Vagina (tissue), 2 donors: Measurements from ENCODE around the gene GYG2. TPM values are rescaled to one million over a fixed set of nuclear protein-coding genes. Genes with fewer than 3 reads are reported as not detected.

Experiments
- DNase-seq, 2 donors: peaks; one replicate each; pipeline ENCODE4 v3.0.0-alpha.2; 2017; ENCODE audit errors: extremely low spot score in 2 of 2
- H3K27ac ChIP-seq: fragments of 200-600 bp; sonication (generic); one replicate; pipeline ENCODE4 v1.5.1; 2019
- H3K27me3 ChIP-seq: fragments of 200-600 bp; sonication (generic); one replicate; pipeline ENCODE4 v1.5.1; 2019
- H3K36me3 ChIP-seq, 2 donors: fragments of 200-600 bp; sonication (generic); one replicate each; pipeline ENCODE4 v1.5.1; 2017 to 2019
- H3K4me1 ChIP-seq: fragments of 200-600 bp; sonication (generic); one replicate; pipeline ENCODE4 v1.5.1; 2019
- H3K4me3 ChIP-seq, 2 donors: fragments of 200-600 bp; sonication (generic); 1 replicate in 1 of 2; 2 replicates in 1 of 2; pipeline ENCODE4 v1.5.1; 2016 to 2019
- H3K9me3 ChIP-seq: fragments of 200-600 bp; sonication (generic); one replicate; pipeline ENCODE4 v1.5.1; 2019
- CTCF ChIP-seq, 3 experiments: fragments of 450-650 bp in 2 of 3; fragments of 200-600 bp in 1 of 3; sonication (generic) in 1 of 3; IDR thresholded peaks; one replicate each; pipeline ENCODE4 v1.5.1; 2017 to 2019; ENCODE audit warnings: antibody characterized with exemption in 3 of 3, mild to moderate bottlenecking in 2 of 3, moderate library complexity in 2 of 3
- POLR2A ChIP-seq, 2 donors: fragments of 450-650 bp; IDR thresholded peaks; one replicate each; pipeline ENCODE4 v1.6.1; 2017; ENCODE audit warnings: antibody characterized with exemption in 2 of 2, mild to moderate bottlenecking in 2 of 2, moderate library complexity in 2 of 2
- POLR2AphosphoS5 ChIP-seq, 2 donors: sonication (generic); formaldehyde crosslinking; IDR thresholded peaks; one replicate each; pipeline ENCODE4 v1.9.0; 2017; ENCODE audit warnings: antibody characterized with exemption in 2 of 2, mild to moderate bottlenecking in 2 of 2, low read depth in 1 of 2; ENCODE audit not compliant: insufficient read depth in 1 of 2
- intact Hi-C: fragments of 100-400 bp; cut with DNase I; formaldehyde crosslinking; loops from one replicate; pipeline ENCODE4 v1.15.1; 2023
- total RNA-seq: library from RNA; depleted of rRNA; stranded (reverse); fragments of >200 nt; gene quantifications from one replicate; pipeline ENCODE4 v1.2.3, GENCODE V29; 2016

GYG2 gene
- total RNA-seq, 1 donor from 2014 or later, result 15.7 TPM

- intact Hi-C loops, result no loop called here
Observed at GRCh38 chrX:2903366-2903765, 74.6 kb downstream of the GYG2 start.

GRCh38 chrX:2907295-2907694 is 78.6 kb downstream of the GYG2 start:
- no peak overlapping the region for H3K4me3 ChIP-seq
- no peak overlapping the region for H3K27ac ChIP-seq
- H3K36me3 ChIP-seq, result peaks cover 0 to 8% of the 10 kb centered on the region in 2 donors
- H3K27me3 ChIP-seq, result no peaks in the 10 kb centered on the region
- peaks cover 5% of the 10 kb centered on the region for H3K9me3 ChIP-seq
- intact Hi-C loops, result no loop called here
- TF ChIP-seq POLR2A (IDR thresholded peaks at IDR 0.05), result no peak
- TF ChIP-seq POLR2AphosphoS5 (IDR thresholded peaks at IDR 0.05; ENCODE audit: insufficient read depth in 1 of 2, low read depth in 1 of 2), result no peak
- no peak for TF ChIP-seq CTCF (IDR thresholded peaks at IDR 0.05)
- no peak for DNase-seq
- no peaks in the 10 kb centered on the region for H3K4me1 ChIP-seq

More at GRCh38 chrX:2903366-2903765, 74.6 kb downstream of the GYG2 start:
- Histone ChIP-seq H3K4me1 (peaks cover 3% of the 10 kb centered on the region), H3K9me3 (peaks cover 5% of the 10 kb centered on the region), H3K27ac (no peak overlapping the region), H3K36me3 (peaks cover 0 to 5% of the 10 kb centered on the region in 2 donors), H3K4me3 (no peak overlapping the region), H3K27me3 (no peaks in the 10 kb centered on the region)
- TF ChIP-seq POLR2AphosphoS5 (IDR thresholded peaks at IDR 0.05; ENCODE audit: insufficient read depth in 1 of 2, low read depth in 1 of 2) (no peak), CTCF (IDR thresholded peaks at IDR 0.05) (no peak), POLR2A (IDR thresholded peaks at IDR 0.05) (no peak)
- DNase-seq, result no peak

- no peaks in the 10 kb centered on the region for H3K27me3 ChIP-seq
- H3K9me3 ChIP-seq, result peaks cover 4% of the 10 kb centered on the region
- TF ChIP-seq POLR2A (IDR thresholded peaks at IDR 0.05) (no peak), CTCF (IDR thresholded peaks at IDR 0.05) (no peak), POLR2AphosphoS5 (IDR thresholded peaks at IDR 0.05; ENCODE audit: insufficient read depth in 1 of 2, low read depth in 1 of 2) (no peak)
- H3K36me3 ChIP-seq, result peaks cover 0 to 8% of the 10 kb centered on the region in 2 donors
- intact Hi-C loops, result no loop called here
- no peak overlapping the region for H3K4me3 ChIP-seq
- H3K27ac ChIP-seq, result no peak overlapping the region
- no peaks in the 10 kb centered on the region for H3K4me1 ChIP-seq
- no peak for DNase-seq
Observed at GRCh38 chrX:2908125-2908685, 79.5 kb downstream of the GYG2 start.

- no peak for DNase-seq
Observed at GRCh38 chrX:2910109-2910508, 81.4 kb downstream of the GYG2 start.

More at GRCh38 chrX:2910109-2910508, 81.4 kb downstream of the GYG2 start:
- Histone ChIP-seq H3K4me1 (no peaks in the 10 kb centered on the region), H3K36me3 (peaks cover 0 to 8% of the 10 kb centered on the region in 2 donors), H3K4me3 (no peak overlapping the region), H3K27ac (no peak overlapping the region), H3K9me3 (no peaks in the 10 kb centered on the region), H3K27me3 (no peaks in the 10 kb centered on the region)
- intact Hi-C loops, result no loop called here
- TF ChIP-seq CTCF (IDR thresholded peaks at IDR 0.05), result no peak
- no peak for TF ChIP-seq POLR2AphosphoS5 (IDR thresholded peaks at IDR 0.05; ENCODE audit: insufficient read depth in 1 of 2, low read depth in 1 of 2)
- no peak for TF ChIP-seq POLR2A (IDR thresholded peaks at IDR 0.05)
